GM23248 (cell line): ENCODE data around the gene RELB.

Experiments used
- EZH2 ChIP-seq: fragments of 200-600 bp; sonication (generic); IDR thresholded peaks from 2 replicates; pipeline ENCODE4 v1.6.1; 2018; ENCODE audit warnings: antibody characterized with exemption, mild to moderate bottlenecking; ENCODE audit not compliant: insufficient read depth, poor library complexity, severe bottlenecking
- EZH2phosphoT487 ChIP-seq: fragments of 200-600 bp; sonication (generic); IDR thresholded peaks from 2 replicates; pipeline ENCODE4 v1.6.1; 2018; ENCODE audit warnings: antibody characterized with exemption, moderate library complexity, mild to moderate bottlenecking, low read depth; ENCODE audit not compliant: insufficient read depth

GRCh38 chr19:44955505-44956439 lies 45.5 kb upstream of the RELB start:
- TF ChIP-seq EZH2 (no peak), EZH2phosphoT487 (no peak)
